SK-N-MC (cell line): ENCODE measurements around the gene PRKN.

ENCODE experiments used
- DNase-seq: peaks from one replicate; pipeline ENCODE4 v3.0.0-alpha.2; 2011; ENCODE audit warnings: low read depth, low spot score
- H3K27ac ChIP-seq: fragments of 200-600 bp; sonication (generic); 2 replicates; pipeline ENCODE4 v1.5.1; 2016; ENCODE audit warnings: mixed run types
- H3K36me3 ChIP-seq: fragments of 200-600 bp; sonication (generic); 2 replicates; pipeline ENCODE4 v1.6.1; 2017; ENCODE audit warnings: antibody characterized with exemption, low read length, mixed read lengths; ENCODE audit not compliant: insufficient read depth
- H3K4me3 ChIP-seq: fragments of 200-600 bp; sonication (generic); 2 replicates; pipeline ENCODE4 v1.5.1; 2016
- H3K9ac ChIP-seq: fragments of 200-600 bp; sonication (generic); 2 replicates; pipeline ENCODE4 v1.8.0; 2017; ENCODE audit warnings: mixed run types, mixed read lengths; ENCODE audit not compliant: insufficient read length
- H3K9me3 ChIP-seq: fragments of 200-600 bp; sonication (generic); 2 replicates; pipeline ENCODE4 v1.6.1; 2017; ENCODE audit warnings: low read depth, mild to moderate bottlenecking, antibody characterized with exemption, low read length, moderate library complexity, mixed read lengths
- EZH2 ChIP-seq: fragments of 200-600 bp; sonication (generic); IDR thresholded peaks from one replicate; pipeline ENCODE4 v1.6.1; 2017; ENCODE audit warnings: antibody characterized with exemption
- FOXP2 ChIP-seq: optimal IDR thresholded peaks from 2 replicates; pipeline ENCODE3; 2011; ENCODE audit warnings: mild to moderate bottlenecking, moderate library complexity; ENCODE audit not compliant: insufficient read depth; ENCODE audit errors: extremely low read length, control extremely low read depth
- POLR2AphosphoS5 ChIP-seq: IDR thresholded peaks from 2 replicates; pipeline ENCODE4 v1.6.1; 2012; ENCODE audit warnings: mild to moderate bottlenecking, low read depth, low read length, borderline replicate concordance

Gene PRKN

GRCh38 chr6:162108041-162108440 lies 619.5 kb downstream of the PRKN start:
- Histone ChIP-seq H3K9ac (no peak overlapping the region), H3K27ac (no peak overlapping the region), H3K36me3 (no peaks in the 10 kb centered on the region), H3K9me3 (no peaks in the 10 kb centered on the region), H3K4me3 (no peak overlapping the region)
- no peak for TF ChIP-seq POLR2AphosphoS5
- TF ChIP-seq EZH2 = no peak
- no peak for TF ChIP-seq FOXP2
- DNase-seq = no peak

- Histone ChIP-seq H3K9ac (no peak overlapping the region), H3K9me3 (no peaks in the 10 kb centered on the region), H3K36me3 (no peaks in the 10 kb centered on the region), H3K4me3 (no peak overlapping the region), H3K27ac (no peak overlapping the region)
- no peak for DNase-seq
- no peak for TF ChIP-seq FOXP2
- no peak for TF ChIP-seq POLR2AphosphoS5
- TF ChIP-seq EZH2 = no peak
Measured at GRCh38 chr6:162100096-162100495, 627.5 kb downstream of the PRKN start.

GRCh38 chr6:162099685-162100084 lies 627.9 kb downstream of the PRKN start:
- DNase-seq = no peak
- TF ChIP-seq EZH2 (no peak), FOXP2 (no peak), POLR2AphosphoS5 (no peak)
- H3K9me3 ChIP-seq = no peaks in the 10 kb centered on the region
- H3K9ac ChIP-seq = no peak overlapping the region
- H3K27ac ChIP-seq = no peak overlapping the region
- H3K4me3 ChIP-seq = no peak overlapping the region
- H3K36me3 ChIP-seq = no peaks in the 10 kb centered on the region

- no peak overlapping the region for H3K4me3 ChIP-seq
- TF ChIP-seq EZH2 (no peak), POLR2AphosphoS5 (no peak), FOXP2 (no peak)
- DNase-seq = no peak
- H3K9me3 ChIP-seq = no peaks in the 10 kb centered on the region
- no peak overlapping the region for H3K27ac ChIP-seq
- H3K9ac ChIP-seq = no peak overlapping the region
- no peaks in the 10 kb centered on the region for H3K36me3 ChIP-seq
Measured at GRCh38 chr6:162092816-162093502, 634.6 kb downstream of the PRKN start.

- H3K4me3 ChIP-seq = no peak overlapping the region
- TF ChIP-seq POLR2AphosphoS5 (no peak), EZH2 (no peak), FOXP2 (no peak)
- H3K36me3 ChIP-seq = no peaks in the 10 kb centered on the region
- H3K9ac ChIP-seq = no peak overlapping the region
- H3K9me3 ChIP-seq = no peaks in the 10 kb centered on the region
- no peak overlapping the region; the same call in 1 of the 2 replicates for H3K27ac ChIP-seq
- DNase-seq = no peak
Measured at GRCh38 chr6:162090734-162091133, 636.8 kb downstream of the PRKN start.

GRCh38 chr6:162088091-162088490 lies 639.5 kb downstream of the PRKN start:
- H3K27ac ChIP-seq = no peak overlapping the region
- H3K9me3 ChIP-seq = no peaks in the 10 kb centered on the region
- no peak overlapping the region for H3K9ac ChIP-seq
- TF ChIP-seq FOXP2 (no peak), POLR2AphosphoS5 (no peak), EZH2 (no peak)
- H3K4me3 ChIP-seq = no peak overlapping the region
- no peaks in the 10 kb centered on the region for H3K36me3 ChIP-seq
- DNase-seq = no peak

- H3K4me3 ChIP-seq = no peak overlapping the region
- DNase-seq = no peak
- no peak overlapping the region for H3K27ac ChIP-seq
- no peak overlapping the region for H3K9ac ChIP-seq
- H3K9me3 ChIP-seq = no peaks in the 10 kb centered on the region
- no peaks in the 10 kb centered on the region for H3K36me3 ChIP-seq
- no peak for TF ChIP-seq EZH2
- no peak for TF ChIP-seq POLR2AphosphoS5
- no peak for TF ChIP-seq FOXP2
Measured at GRCh38 chr6:162085561-162085960, 642.0 kb downstream of the PRKN start.

GRCh38 chr6:162082520-162082919 lies 645.0 kb downstream of the PRKN start:
- Histone ChIP-seq H3K9ac (no peak overlapping the region), H3K27ac (no peak overlapping the region), H3K4me3 (no peak overlapping the region), H3K36me3 (no peaks in the 10 kb centered on the region), H3K9me3 (no peaks in the 10 kb centered on the region)
- no peak for DNase-seq
- no peak for TF ChIP-seq POLR2AphosphoS5
- no peak for TF ChIP-seq EZH2
- TF ChIP-seq FOXP2 = no peak

GRCh38 chr6:162078667-162079066 lies 648.9 kb downstream of the PRKN start:
- H3K36me3 ChIP-seq = no peaks in the 10 kb centered on the region
- no peak overlapping the region for H3K4me3 ChIP-seq
- TF ChIP-seq FOXP2 (no peak), EZH2 (no peak), POLR2AphosphoS5 (no peak)
- no peak overlapping the region for H3K9ac ChIP-seq
- H3K27ac ChIP-seq = no peak overlapping the region
- no peak for DNase-seq
- no peaks in the 10 kb centered on the region for H3K9me3 ChIP-seq

GRCh38 chr6:162078126-162078525 lies 649.4 kb downstream of the PRKN start:
- Histone ChIP-seq H3K27ac (no peak overlapping the region), H3K4me3 (no peak overlapping the region), H3K9ac (no peak overlapping the region), H3K36me3 (no peaks in the 10 kb centered on the region), H3K9me3 (no peaks in the 10 kb centered on the region)
- DNase-seq = no peak
- TF ChIP-seq FOXP2 (no peak), EZH2 (no peak), POLR2AphosphoS5 (no peak)
